GM19397 (cell line): ENCODE measurements around the gene CUEDC2.
"Not testable (repeated sequence)": the region's sequence is repeated elsewhere in the genome, so short reads cannot be mapped to it uniquely, and the experiment has no call there.

Source experiments
- ATAC-seq: cut with Tn5 transposase; IDR thresholded peaks from one replicate; pipeline ENCODE4 v1.9.1; 2021; ENCODE audit warnings: mild to moderate bottlenecking, moderate library complexity; ENCODE audit not compliant: unreplicated experiment

The CUEDC2 gene

DNA sequence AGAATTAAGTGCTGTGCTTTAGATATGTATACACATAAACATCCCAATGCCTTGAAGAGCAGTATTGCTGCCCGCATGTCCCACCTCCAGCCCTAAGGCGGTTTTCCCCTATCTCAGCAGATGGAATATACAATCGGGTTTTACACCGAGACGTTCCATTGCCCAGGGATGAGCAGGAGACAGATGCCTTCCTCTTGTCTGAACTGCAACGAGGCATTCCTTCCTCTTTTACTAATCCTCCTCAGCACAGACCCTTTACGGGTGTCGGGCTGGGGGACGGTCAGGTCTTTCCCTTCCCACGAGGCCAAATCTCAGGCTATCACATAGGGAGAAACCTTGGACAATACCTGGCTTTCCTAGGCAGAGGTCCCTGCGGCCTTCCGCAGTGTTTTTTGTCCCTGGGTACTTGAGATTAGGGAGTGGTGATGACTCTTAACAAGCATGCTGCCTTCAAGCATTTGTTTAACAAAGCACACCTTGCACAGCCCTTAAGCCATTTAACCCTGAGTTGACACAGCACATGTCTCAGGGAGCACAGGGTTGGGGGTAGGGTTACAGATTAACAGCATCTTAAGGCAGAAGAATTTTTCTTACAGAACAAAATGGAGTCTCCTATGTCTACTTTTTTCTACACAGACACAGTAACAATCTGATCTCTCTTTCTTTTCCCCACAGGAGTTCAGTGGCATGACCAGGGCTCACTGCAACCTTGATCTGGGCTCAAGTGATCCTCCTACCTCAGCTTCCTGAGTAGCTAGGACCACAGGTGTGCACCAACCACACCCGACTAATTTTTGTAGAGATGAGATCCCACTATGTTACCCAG is 22.5 kb upstream of the CUEDC2 start:
- not testable (repeated sequence) for ATAC-seq

DNA sequence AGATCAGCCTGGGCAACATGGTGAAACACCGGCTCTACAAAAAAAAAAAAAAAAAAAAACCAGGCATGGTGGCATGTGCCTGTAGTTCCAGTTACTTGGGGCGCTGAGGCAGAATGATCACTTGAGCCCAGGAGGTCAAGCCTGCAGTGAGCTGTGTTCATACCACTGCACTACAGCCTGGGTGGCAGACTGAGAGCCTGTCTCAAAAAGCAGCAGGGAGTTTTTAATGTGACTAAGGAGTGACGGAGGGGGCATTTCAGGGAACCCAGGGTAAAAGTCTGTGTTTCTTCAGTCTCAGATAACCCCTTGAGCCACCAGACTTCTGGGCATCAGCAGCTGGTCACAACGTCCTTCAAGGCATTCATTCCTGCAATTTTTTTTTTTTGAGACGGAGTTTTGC is 21.1 kb upstream of the CUEDC2 start:
- no peak for ATAC-seq

DNA sequence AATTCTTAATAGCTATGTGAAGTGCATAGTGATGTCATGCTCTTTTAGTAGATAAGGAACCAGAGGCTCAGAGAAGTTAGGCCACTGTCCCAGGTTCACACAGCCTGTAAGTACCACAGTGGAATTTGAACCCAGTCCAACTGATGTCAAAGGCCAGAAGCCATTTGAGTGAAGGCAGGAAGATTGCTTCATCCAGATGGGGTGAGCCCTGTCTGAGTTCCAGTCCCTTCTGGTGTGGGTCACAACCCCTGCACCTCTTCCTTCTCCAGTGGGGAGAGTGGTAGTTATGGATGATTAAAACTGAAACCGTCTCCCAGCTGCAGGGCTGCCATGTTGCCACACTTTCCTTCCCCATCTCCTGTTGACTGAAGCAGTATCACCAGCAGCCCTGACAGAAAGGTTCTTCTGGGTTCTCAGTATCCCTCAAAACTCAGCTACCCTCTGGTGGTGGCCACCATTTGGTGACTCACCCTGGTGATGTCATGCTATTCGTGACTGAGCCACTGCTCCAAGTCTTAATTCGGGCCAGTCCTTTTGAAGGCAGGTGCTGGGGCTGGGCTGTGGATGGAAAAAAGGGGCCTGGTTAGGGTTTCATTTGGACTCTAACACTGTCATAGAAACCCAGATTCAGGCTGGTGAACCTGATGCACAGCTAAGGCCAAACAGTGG is 20.4 kb upstream of the CUEDC2 start:
- ATAC-seq = no peak

DNA sequence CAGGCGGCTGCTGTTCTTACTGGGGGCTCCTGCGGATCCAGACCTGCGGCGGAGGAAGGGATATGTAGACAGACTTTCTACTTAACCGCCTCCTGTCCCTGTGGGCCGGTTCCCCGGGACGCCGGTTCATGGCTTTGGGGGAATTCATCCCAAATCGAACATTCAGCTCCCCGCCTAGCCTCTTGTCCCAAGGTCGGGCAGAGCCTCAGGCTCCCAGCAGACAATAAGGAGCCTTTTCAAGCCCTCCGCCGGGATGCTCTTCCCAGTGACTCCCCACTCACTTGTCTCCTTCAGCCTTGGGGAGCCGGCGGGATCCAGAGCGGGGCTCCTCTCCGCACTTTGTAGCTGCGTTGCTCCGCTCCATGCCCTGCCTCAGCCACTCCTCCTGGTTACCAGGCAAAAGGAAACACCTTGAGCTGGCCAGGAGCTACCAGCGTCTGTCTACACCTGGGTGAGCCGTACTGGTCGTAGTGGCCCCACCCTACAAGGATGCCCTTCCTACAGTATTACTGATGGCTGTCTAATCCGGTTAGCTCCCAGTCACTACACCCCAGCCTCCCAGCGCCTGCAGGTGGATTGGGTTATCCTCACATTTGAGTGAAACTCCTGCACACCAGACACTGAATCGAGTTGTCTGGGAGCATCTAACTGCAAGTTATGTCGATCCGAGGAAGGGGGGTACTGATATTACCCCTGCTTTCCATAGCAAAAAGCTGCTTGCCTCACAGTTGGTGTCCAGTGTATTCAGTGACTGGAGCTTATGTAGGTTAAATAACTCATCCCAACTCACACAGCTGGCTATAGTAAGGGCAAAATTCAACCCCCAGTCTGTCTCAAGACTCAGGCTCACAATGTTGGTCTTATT is 19.0 kb upstream of the CUEDC2 start, which contains the start of gene C10orf95:
Gene C10orf95, minus strand, starts transcription at position 439 of the 865 bp plus-strand sequence. CDS start 450 bp downstream, outside the sequence.
- no peak for ATAC-seq

DNA sequence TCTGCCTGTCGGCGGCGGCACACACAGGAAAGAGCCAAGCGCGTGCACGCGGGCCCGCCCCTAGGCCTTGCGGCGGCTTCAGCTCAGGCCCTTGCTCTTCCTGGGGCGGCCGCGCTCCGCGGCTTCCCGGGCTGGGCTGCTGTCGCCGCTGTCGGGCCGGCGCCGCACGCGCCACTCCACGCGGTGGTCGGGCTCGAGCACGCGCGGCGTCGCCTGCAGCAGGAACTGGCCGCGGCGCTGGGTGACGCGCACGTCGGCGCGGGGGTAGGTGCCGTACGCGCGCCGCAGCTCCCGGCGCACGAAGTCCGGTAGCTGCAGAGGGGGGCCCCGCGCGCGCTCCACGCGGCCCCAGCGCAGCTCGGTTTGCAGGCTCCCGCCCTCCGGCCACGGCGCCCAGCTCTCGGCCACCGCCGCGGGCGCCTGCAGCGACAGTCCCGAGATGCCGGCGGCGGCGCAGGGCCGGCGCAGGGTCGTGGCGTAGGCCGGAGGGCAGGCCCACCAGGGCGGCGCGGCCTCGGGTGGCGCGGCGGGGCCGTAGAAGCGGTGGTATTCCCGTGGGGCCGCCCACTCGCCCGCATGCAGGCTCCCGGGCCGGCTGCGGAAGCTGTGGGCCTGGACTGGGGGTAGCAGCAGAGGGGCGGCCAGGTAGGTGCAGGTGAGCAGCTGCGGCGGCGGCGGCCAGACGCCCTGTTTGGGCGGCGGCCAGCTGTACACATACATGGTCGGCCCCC is 18.2 kb upstream of the CUEDC2 start:
- peak; percentile 81 for ATAC-seq

DNA sequence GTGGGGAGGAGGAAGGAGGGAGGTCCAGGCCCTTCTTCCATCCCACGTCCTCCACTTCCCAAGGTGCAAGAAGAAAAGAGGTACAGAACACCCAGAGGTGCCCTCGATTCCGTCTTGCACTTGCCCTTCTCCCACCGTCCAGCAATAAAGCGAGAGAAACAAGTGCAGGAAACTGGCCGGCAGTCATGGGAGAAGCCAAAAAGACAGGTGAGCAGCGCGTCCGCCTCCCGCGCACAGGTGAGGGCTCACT is 17.7 kb upstream of the CUEDC2 start:
- no peak for ATAC-seq

DNA sequence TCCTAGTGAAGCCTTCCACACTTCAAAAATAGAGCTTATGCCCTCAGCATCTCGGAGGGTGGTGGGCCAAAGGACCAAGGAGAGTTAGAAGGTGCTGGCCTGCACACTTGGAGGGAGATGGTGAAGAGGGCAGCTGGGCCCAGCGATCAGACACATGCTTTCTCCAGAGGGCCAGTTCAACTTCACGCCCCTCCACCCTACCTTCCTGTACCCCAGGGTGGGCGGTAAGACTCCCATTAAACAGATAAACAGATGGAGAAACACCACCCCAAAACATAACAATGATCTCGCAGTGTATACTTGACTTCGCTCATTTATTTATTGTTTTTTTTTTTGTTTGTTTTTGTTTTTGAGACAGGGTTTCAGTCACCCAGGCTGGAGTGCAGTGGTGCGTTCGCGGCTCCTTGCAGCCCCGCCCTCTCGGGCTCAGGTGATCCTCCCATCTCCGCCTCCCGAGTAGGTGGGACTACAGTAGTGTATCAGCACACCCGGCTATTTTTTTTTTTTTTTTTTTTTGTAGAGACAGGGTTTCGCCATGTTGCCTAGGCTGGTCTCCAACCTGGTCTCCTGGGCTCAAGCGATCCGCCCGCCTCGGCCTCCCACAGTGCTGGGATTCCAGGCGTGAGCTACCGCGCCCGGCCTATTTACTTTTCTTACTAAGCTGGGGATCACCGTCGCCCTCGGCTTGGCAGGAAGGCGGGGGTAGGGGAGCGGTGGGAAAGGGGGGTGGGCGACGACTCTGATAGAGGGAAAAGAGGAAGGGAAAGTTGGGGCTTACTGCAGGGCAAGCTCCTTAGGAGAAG is 17.1 kb upstream of the CUEDC2 start:
- ATAC-seq = peak; percentile 36

DNA sequence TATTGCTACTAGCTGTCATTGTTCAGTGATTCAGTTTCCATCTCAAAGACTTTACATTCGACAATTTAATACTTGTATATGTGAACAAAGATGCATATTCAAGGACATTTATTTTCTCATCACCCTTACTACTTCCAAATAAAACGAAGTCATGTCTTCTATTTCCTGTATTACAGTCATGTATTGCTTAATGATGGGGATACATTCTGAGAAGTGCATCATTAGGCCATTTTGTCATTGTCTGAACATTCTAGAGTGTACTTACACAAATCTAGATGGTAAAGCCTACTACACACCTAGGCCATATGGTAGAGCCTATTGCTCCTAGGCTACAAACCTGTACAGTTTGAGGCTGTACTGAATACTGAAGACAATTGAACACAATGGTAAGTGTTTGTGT is 12.5 kb upstream of the CUEDC2 start:
- no peak for ATAC-seq

DNA sequence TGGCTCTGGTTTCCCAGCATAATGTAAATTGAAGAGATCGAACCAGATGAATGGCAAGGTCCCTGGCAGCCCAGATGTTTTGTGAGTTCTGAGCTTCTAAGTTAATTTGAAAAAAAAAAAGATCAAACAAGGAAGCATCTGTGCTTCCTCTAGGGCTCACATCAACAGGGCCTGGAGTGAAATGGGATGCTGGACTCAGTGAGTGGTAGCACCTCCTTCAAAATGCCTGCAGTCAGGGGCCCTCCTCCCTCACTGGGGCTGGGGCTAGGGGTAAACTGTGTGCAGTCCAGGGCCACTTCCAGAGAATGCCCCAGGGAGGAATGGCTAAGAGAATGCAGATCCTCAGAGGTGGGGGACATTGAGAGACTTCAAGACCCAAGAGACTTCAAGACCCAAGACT is 6.0 kb upstream of the CUEDC2 start:
- no peak for ATAC-seq

DNA sequence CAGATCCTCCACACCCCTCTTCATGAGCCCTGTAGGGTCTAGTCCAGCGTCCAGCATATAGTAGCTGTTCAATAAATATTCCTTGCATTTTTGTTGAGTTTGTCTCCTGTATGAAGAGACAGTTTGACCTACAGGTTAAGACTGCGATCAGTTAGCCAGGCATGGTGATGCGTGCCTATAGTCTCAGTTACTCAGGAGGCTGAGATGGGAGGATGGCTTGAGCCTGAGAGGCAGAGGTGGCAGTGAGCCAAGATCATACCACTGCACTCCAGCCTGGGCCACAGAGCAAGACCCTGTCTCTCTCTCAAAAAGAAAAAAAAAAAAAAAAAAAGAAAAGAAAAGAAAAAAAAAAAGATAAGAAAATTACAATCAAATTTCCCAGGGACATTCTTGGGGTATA is 5.1 kb upstream of the CUEDC2 start:
- no peak for ATAC-seq

DNA sequence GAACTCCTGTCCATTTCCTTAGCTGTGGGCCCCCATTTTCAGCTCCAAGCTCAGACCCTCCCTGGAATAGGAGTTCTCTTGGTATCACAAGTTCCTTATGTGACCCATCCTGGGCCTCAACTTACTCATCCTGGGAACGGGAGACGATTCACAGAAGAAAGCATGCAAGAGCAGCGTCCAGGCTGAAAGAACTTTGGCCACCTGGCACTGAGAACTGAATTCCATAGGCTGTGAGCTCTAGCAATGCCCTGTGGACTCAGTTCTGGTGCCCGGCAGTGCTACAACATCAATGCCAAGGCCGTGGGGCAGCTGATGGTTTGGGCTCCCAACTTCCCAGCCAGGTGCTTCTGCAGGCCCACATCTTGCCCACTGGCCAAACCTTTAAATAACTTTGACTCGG is 3.9 kb upstream of the CUEDC2 start:
- ATAC-seq = no peak

DNA sequence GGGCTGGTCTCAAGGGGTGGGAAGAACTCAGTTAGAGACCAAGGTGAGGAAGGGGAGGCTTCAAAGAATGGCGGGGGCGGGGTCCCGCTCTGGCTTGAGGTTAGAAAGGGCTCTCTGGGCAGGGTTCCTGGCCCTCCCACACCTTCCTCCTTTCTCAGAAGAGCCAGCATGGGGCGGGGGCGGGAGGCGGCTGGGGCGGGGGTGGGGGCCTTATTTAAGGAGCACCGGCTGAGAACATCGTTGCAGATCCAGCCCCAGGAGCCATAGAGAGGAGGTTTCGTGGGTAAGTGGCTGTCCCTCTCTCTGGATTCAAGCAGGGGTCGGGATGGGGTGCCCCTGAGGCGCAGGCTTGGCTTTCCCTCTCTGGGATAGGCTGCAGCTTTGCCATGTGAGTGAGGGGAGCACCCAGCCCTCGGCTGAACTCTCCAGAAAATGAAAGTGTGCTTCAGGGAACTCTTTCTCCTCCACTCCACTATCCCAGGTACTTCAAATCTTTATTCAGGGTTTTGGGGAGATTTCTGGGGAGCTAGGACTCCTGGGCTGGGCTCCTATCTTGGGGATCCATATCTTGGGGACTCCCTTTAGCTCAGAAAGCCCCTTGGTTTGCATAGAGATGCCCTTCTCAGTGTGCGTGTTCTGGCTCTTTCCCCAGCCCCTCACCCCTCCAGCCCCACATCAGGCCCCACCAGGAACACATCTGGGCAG is 3.3 kb upstream of the CUEDC2 start:
- ATAC-seq = no peak

DNA sequence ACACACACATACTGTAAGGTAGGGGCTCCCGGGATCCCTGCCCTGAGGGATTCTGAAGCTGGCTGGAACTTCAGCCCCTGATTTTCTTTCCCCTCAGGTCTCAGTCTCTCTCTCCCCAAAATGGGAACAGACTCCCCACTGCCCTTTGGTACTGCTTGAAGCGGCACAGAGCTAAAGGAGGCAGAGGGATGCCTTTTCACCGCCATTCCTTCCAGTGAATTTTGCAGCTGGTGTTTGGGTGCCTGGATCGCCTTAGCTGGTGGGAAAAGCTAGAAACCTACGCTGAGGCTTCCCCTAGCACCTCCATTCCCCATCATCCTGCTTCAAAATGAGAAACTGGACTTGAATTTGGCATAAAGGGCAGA is 2.7 kb upstream of the CUEDC2 start:
- ATAC-seq = no peak

DNA sequence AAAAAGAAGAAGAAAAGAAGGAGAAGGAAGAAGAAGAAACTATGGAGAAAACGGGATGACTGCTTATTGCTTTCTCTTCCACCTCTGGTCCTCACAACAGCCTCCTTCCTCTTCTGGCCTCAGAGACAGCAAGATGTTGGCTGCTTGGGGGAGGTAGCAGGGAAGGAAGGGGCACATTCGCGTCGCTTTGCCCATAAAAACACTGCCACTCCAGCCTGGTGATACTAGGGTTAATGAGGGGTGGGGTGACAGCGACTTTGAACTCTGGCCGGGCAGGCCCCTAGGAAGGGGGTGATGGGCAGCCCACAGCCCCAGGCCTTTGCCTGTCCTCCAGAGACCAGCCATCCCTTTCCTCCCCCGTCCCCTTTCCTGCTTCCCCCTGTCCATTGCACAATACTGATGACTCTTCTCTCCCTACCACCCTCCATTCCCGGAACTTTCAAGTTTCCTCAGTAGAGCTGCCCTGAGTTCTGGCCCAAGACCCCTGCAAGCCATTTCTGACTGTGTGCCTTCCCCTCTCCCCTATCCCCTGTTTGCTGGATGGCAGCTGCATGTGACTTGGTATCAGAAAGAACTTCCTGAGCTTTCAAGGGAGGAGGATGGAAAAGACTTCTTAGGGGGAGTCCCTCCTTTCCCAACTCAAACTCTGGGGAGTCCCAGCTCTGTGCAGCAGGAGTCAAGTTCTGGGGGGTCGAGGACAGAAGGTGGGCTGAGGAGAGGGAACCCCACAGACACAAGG is 2.2 kb upstream of the CUEDC2 start:
- ATAC-seq = no peak

DNA sequence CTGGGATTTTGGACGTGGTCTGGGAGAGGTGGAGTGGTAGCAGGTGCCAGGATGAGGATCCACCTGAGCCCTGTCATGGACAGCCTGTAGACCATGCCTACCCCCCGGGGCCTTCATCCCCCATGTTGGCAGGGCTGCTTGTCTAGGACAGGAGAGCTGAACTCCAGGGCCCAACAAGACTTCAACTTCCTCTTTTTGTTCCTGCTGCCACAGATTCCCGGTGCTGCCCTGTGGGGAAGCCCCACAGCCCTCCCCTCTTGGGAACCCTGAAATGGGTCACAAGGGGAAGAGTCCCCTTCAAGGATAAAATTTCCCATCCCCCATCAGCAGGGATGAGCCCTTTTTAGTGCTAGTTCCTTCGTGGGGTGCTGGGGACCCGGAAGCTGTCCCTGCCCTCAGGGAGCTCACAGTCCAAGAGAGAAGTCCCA is 1.3 kb upstream of the CUEDC2 start:
- ATAC-seq = no peak

DNA sequence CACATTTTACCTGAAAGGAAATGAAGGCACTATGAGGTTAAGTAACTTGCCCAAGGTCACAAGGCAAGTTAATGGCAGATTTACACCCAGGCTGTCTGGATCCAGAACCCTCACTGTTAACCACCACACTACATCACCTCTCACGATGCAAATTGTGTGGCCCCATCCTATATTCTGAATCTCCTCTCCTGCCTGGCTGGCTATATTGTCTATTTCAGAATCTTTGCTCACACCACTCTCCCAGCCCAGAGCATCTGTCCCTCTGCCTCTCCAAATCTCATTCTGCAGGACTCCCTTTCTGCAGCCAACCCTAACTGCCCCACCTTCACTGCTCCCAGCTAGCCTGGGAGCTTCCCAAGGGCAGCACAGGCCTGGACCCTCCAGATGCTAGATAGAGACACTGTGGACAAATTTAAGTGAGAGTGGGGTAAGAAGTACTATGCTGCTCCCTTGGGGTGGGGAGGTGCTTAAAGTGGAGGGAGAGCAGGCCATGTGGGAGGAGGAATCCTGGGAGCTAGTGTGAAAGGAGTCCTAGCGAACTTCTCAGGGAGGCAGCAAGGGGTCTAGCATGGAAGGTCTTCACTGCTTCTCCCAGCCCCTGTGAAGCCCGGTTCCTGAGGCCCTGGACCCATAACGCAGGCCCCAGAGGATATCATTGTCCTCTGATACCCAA is 786 bp downstream of the CUEDC2 start:
- ATAC-seq = no peak

DNA sequence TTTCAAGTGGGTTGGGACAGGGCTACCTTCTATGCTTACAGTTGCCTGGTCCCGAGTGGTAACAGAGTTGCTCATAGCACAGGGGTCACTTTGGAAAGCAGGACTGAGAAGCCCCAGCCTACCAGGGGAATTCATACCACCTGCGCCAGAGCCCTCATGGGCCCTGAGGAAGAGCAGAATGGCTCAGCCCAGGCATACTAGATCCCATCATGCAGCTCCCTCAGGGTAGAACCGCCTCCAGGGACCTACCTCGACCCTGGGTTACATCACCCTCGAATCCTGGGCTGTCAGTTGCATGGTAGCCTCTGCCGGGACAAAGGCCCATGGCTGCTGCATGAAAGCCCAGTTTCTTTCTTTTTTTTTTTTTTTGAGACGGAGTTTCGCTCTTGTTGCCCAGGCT is 2.9 kb downstream of the CUEDC2 start:
- no peak for ATAC-seq

DNA sequence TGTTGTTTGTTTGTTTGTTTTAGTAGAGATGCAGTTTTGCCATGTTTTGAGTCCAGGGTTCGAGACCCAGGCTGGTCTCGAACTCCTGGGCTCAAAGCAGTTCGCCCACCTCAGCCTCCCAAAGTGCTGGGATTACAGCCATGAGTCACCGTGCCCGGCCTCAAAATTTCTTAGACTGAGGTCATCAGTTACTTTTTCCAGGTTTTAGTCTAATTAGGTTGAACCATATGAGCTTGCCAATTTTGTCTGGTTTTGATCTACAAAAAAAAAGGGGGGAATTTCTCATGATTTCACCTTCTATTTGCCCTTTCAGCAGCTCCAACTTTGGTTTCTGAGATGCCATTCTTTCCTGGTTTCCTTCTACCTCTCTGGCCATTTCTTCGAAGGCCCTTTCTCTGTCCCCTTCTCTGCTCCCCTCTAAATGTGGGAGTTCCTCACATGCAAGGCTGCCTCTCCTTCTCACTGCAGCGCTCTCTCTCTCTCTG is 5.5 kb downstream of the CUEDC2 start:
- no peak for ATAC-seq
